Measurements from ENCODE around the gene AMBRA1.
A peak's percentile ranks its signal among the peaks of the same experiment; 100 is the strongest.

DNA sequence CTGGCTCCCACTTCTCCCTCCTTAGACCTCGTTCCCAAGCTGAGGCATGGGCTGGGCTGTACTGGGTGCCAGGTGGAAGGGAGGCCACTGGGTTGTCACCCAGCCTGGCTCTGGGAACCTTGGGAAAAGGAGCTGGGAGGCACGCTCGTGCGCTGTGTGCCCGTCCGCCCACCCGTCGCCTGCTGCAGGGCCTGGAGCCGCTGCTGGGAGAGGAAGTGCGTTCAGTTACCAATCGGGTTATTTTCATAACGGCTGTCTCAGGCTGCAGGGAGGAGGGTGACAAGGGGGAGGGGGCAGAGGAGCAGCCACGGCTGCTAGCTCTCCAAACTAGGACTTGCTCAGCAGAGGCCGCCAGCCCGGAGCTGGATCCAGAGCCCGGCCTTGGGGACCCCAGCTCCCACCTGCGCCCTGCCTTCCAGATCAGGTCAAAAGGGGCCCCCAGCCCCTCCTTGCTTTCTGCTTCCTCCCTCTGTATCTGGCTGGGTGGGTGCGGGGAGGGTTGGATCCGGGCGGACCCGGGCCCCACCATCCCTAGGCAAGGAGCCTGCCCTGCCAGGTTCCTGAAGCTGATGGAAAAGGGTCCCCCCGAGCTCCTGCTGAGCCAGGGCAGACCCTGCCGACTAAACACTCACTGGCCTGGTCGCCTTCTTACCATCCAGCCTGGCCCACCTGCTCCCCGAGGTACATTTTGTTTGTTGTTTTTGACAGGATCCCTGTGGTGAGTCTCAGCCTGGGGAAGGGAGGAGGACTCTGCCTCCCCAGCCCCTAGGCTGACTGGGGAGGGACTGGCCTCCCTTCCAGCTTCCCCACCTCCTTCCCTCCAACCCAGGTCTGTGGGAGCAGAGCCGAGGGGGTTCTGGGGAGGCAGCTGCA, 232.3 kb downstream of the AMBRA1 start:
- TF ChIP-seq, protein P1, sequence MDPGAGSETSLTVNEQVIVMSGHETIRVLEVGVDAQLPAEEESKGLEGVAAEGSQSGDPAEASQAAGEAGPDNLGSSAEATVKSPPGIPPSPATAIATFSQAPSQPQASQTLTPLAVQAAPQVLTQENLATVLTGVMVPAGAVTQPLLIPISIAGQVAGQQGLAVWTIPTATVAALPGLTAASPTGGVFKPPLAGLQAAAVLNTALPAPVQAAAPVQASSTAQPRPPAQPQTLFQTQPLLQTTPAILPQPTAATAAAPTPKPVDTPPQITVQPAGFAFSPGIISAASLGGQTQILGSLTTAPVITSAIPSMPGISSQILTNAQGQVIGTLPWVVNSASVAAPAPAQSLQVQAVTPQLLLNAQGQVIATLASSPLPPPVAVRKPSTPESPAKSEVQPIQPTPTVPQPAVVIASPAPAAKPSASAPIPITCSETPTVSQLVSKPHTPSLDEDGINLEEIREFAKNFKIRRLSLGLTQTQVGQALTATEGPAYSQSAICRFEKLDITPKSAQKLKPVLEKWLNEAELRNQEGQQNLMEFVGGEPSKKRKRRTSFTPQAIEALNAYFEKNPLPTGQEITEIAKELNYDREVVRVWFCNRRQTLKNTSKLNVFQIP (CRISPR knock-in tag; IDR thresholded peaks at IDR 0.05; ENCODE audit: borderline replicate concordance, low read depth): no peak
- no peak for TF ChIP-seq ARNTL (CRISPR knock-in tag; IDR thresholded peaks at IDR 0.05; ENCODE audit: borderline replicate concordance, low read depth)
- no peak for TF ChIP-seq RARB (CRISPR knock-in tag; IDR thresholded peaks at IDR 0.05)
- TF ChIP-seq, protein P2, sequence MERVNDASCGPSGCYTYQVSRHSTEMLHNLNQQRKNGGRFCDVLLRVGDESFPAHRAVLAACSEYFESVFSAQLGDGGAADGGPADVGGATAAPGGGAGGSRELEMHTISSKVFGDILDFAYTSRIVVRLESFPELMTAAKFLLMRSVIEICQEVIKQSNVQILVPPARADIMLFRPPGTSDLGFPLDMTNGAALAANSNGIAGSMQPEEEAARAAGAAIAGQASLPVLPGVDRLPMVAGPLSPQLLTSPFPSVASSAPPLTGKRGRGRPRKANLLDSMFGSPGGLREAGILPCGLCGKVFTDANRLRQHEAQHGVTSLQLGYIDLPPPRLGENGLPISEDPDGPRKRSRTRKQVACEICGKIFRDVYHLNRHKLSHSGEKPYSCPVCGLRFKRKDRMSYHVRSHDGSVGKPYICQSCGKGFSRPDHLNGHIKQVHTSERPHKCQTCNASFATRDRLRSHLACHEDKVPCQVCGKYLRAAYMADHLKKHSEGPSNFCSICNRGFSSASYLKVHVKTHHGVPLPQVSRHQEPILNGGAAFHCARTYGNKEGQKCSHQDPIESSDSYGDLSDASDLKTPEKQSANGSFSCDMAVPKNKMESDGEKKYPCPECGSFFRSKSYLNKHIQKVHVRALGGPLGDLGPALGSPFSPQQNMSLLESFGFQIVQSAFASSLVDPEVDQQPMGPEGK (CRISPR knock-in tag; IDR thresholded peaks at IDR 0.05; ENCODE audit: borderline replicate concordance): no peak
- 0 out of 2 replicates have a peak, but pooled peaks have one; percentile 26 for TF ChIP-seq ZFP3 (CRISPR knock-in tag; IDR thresholded peaks at IDR 0.05)
- TF ChIP-seq ZNF565 (CRISPR knock-in tag; conservative IDR thresholded peaks at IDR 0.05; ENCODE audit: low read depth): no peak
- TF ChIP-seq ESRRG (CRISPR knock-in tag; IDR thresholded peaks at IDR 0.05): no peak
- no peak for TF ChIP-seq SNAI2 (CRISPR knock-in tag; IDR thresholded peaks at IDR 0.05)
- no peak for TF ChIP-seq ZFP30 (CRISPR knock-in tag; IDR thresholded peaks at IDR 0.05)
- TF ChIP-seq, protein P3, sequence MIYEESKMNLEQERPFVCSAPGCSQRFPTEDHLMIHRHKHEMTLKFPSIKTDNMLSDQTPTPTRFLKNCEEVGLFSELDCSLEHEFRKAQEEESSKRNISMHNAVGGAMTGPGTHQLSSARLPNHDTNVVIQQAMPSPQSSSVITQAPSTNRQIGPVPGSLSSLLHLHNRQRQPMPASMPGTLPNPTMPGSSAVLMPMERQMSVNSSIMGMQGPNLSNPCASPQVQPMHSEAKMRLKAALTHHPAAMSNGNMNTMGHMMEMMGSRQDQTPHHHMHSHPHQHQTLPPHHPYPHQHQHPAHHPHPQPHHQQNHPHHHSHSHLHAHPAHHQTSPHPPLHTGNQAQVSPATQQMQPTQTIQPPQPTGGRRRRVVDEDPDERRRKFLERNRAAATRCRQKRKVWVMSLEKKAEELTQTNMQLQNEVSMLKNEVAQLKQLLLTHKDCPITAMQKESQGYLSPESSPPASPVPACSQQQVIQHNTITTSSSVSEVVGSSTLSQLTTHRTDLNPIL (CRISPR knock-in tag; IDR thresholded peaks at IDR 0.05; ENCODE audit: low read depth): no peak
- no peak for TF ChIP-seq TCF4 (CRISPR knock-in tag; IDR thresholded peaks at IDR 0.05; ENCODE audit: borderline replicate concordance)
- TF ChIP-seq ISL1 (CRISPR knock-in tag; IDR thresholded peaks at IDR 0.05): no peak

Measured in SK-N-SH treated with all-trans-retinoic acid at 6 μM for 48 hours (cell line).